Parathyroid adenoma (tissue), 2 donors: ENCODE measurements around the gene CFAP43.

Experiments used
- H2AFZ ChIP-seq: fragments of 300-600 bp; sonication (generic); one replicate; pipeline ENCODE4 v1.7.0; 2017; ENCODE audit warnings: antibody characterized with exemption, mild to moderate bottlenecking
- H3K27ac ChIP-seq: fragments of 300-600 bp; sonication (generic); one replicate; pipeline ENCODE4 v1.7.0; 2017
- H3K27me3 ChIP-seq: fragments of 300-600 bp; sonication (generic); one replicate; pipeline ENCODE4 v1.7.0; 2017; ENCODE audit warnings: low read length; ENCODE audit not compliant: control insufficient read depth, insufficient read depth
- H3K36me3 ChIP-seq: fragments of 300-600 bp; sonication (generic); one replicate; pipeline ENCODE4 v1.7.0; 2017; ENCODE audit warnings: low read length; ENCODE audit not compliant: control insufficient read depth, insufficient read depth
- H3K4me1 ChIP-seq: fragments of 300-600 bp; sonication (generic); one replicate; pipeline ENCODE4 v1.7.0; 2017; ENCODE audit warnings: control low read depth
- H3K4me2 ChIP-seq: fragments of 300-600 bp; sonication (generic); one replicate; pipeline ENCODE4 v1.7.0; 2017; ENCODE audit warnings: low read length
- H3K4me3 ChIP-seq: fragments of 300-600 bp; sonication (generic); one replicate; pipeline ENCODE4 v1.7.0; 2017; ENCODE audit warnings: low read depth, low read length
- H3K79me2 ChIP-seq: fragments of 300-600 bp; sonication (generic); one replicate; pipeline ENCODE4 v1.7.0; 2017; ENCODE audit warnings: control low read depth
- H3K9ac ChIP-seq: fragments of 300-600 bp; sonication (generic); one replicate; pipeline ENCODE4 v1.7.0; 2017; ENCODE audit warnings: mild to moderate bottlenecking
- H3K9me3 ChIP-seq: fragments of 300-600 bp; sonication (generic); one replicate; pipeline ENCODE4 v1.7.0; 2017; ENCODE audit warnings: low read length; ENCODE audit not compliant: control insufficient read depth
- CTCF ChIP-seq: fragments of 300-600 bp; sonication (generic); IDR thresholded peaks from one replicate; pipeline ENCODE4 v1.7.0; 2017; ENCODE audit warnings: antibody characterized with exemption, mild to moderate bottlenecking
- donor health status: primary hyperparathyroidism.

The CFAP43 gene

GRCh38 chr10:104257235-104257634, 25.1 kb upstream of the CFAP43 start:
- no peak overlapping the region for H3K4me2 ChIP-seq
- peaks cover 37% of the 10 kb centered on the region for H3K4me1 ChIP-seq
- peak overlapping the region; percentile 48 for H3K27ac ChIP-seq
- H3K9ac ChIP-seq, result no peak overlapping the region
- H3K4me3 ChIP-seq, result no peak overlapping the region
- peaks cover 14% of the 10 kb centered on the region for H3K79me2 ChIP-seq
- H3K9me3 ChIP-seq, result no peaks in the 10 kb centered on the region
- TF ChIP-seq CTCF, result no peak
- no peaks in the 10 kb centered on the region for H3K27me3 ChIP-seq
- no peak overlapping the region for H2AFZ ChIP-seq
- no peaks in the 10 kb centered on the region for H3K36me3 ChIP-seq

- Histone ChIP-seq H3K36me3 (no peaks in the 10 kb centered on the region), H3K9me3 (no peaks in the 10 kb centered on the region), H3K27ac (peak overlapping the region; percentile 90), H2AFZ (no peak overlapping the region), H3K27me3 (no peaks in the 10 kb centered on the region), H3K4me1 (peaks cover 37% of the 10 kb centered on the region), H3K4me3 (peak overlapping the region; percentile 83), H3K79me2 (peaks cover 6% of the 10 kb centered on the region), H3K4me2 (peak overlapping the region; percentile 85), H3K9ac (no peak overlapping the region)
- no peak for TF ChIP-seq CTCF
Measured at GRCh38 chr10:104256335-104256961, 24.3 kb upstream of the CFAP43 start.

GRCh38 chr10:104255311-104255981, 23.3 kb upstream of the CFAP43 start:
- Histone ChIP-seq H3K27ac (peak overlapping the region; percentile 90), H2AFZ (peak overlapping the region; percentile 98), H3K4me3 (peak overlapping the region; percentile 83), H3K9ac (peak overlapping the region; percentile 94), H3K9me3 (no peaks in the 10 kb centered on the region), H3K27me3 (no peaks in the 10 kb centered on the region), H3K79me2 (peaks cover 6% of the 10 kb centered on the region), H3K36me3 (no peaks in the 10 kb centered on the region), H3K4me2 (peak overlapping the region; percentile 85), H3K4me1 (peaks cover 37% of the 10 kb centered on the region)
- no peak for TF ChIP-seq CTCF

- H2AFZ ChIP-seq, result peak within 1 kb of the TSS; percentile 98
- H3K4me2 ChIP-seq, result peak within 1 kb of the TSS; percentile 85
- no peaks in the 10 kb centered on the region for H3K36me3 ChIP-seq
- peak; percentile 5 for TF ChIP-seq CTCF
- H3K4me3 ChIP-seq, result peak within 1 kb of the TSS; percentile 83
- no peaks in the 10 kb centered on the region for H3K27me3 ChIP-seq
- H3K27ac ChIP-seq, result peak within 1 kb of the TSS; percentile 90
- peaks cover 6% of the 10 kb centered on the region for H3K79me2 ChIP-seq
- H3K4me1 ChIP-seq, result peaks cover 29% of the 10 kb centered on the region
- H3K9ac ChIP-seq, result peak within 1 kb of the TSS; percentile 94
- H3K9me3 ChIP-seq, result no peaks in the 10 kb centered on the region
Measured at GRCh38 chr10:104254493-104255310, 22.5 kb upstream of the CFAP43 start, which contains the start of gene GSTO1. GSTO1 (plus strand) TSS chr10:104254892; CDS start chr10:104254929, 37 bp downstream.
